Muscle layer of colon (tissue), 2 donors: ENCODE measurements around the gene PTPRD.

Source experiments
- H3K27ac ChIP-seq: one replicate; pipeline ENCODE4 v1.7.0; 2013; ENCODE audit warnings: low read depth, mild to moderate bottlenecking, low read length, moderate library complexity
- H3K27me3 ChIP-seq, 2 donors: one replicate each; pipeline ENCODE4 v1.7.0; 2013; ENCODE audit warnings: low read length in 2 of 2, mild to moderate bottlenecking in 2 of 2; ENCODE audit not compliant: insufficient read depth in 2 of 2, control insufficient read depth in 1 of 2
- H3K36me3 ChIP-seq: one replicate; pipeline ENCODE4 v1.7.0; 2013; ENCODE audit warnings: mild to moderate bottlenecking, low read length; ENCODE audit not compliant: insufficient read depth
- H3K4me1 ChIP-seq: one replicate; pipeline ENCODE4 v1.7.0; 2013; ENCODE audit warnings: mild to moderate bottlenecking, low read length; ENCODE audit not compliant: insufficient read depth
- H3K4me3 ChIP-seq, 2 donors: one replicate each; pipeline ENCODE4 v1.7.0; 2013; ENCODE audit warnings: low read length in 2 of 2, low read depth in 1 of 2, mild to moderate bottlenecking in 1 of 2, moderate library complexity in 1 of 2
- H3K9ac ChIP-seq: one replicate; pipeline ENCODE4 v1.7.0; 2013; ENCODE audit warnings: low read length
- H3K9me3 ChIP-seq: one replicate; pipeline ENCODE4 v1.7.0; 2013; ENCODE audit warnings: mild to moderate bottlenecking, low read length
- donor health status: abdominal sarcoma.
- donor health status: Adenocarcinoma of cecum.

Gene PTPRD

DNA sequence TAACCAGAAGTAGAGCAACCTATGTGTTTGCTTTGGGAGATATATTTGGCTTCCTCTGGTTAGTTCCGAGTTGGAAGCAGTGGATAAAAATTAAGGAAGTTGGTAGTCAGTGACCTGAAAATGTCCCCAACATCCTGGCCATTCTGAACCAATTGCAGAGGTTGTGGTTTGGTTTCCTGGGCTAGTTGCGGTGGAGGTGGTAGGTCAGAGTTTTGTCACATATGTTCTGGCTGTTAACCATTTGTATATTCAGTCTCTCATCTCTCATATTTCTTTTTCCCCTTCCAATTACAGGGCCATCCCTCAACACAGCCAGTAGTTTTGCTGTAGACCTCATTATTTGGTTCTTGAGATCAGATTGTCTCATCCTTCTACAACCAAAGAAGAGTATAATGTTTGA is 1026.9 kb downstream of the PTPRD start:
- Histone ChIP-seq H3K36me3 (no peaks in the 10 kb centered on the region), H3K9ac (no peak overlapping the region), H3K9me3 (no peaks in the 10 kb centered on the region), H3K27me3 (no peaks in the 10 kb centered on the region), H3K4me3 (no peak overlapping the region), H3K4me1 (no peaks in the 10 kb centered on the region), H3K27ac (no peak overlapping the region)

DNA sequence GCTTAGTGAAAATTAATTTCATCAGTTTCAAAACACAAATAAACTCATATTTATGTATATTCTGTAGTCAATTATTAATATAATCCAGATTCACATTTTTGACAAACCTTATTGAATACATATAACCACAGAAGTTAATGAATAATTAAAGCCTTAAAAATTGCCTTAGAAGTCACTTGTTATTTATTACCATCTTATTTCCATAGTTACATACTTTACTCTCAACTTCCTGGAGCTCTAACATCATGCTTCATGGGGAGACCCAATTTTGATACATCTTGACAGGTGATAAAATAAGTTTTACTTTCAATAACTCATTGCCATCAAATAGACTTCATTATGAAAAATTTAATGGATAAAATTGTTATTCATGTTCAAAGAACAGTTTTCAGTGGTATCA is 1038.7 kb downstream of the PTPRD start:
- H3K27ac ChIP-seq = no peak overlapping the region
- H3K9me3 ChIP-seq = no peaks in the 10 kb centered on the region
- no peaks in the 10 kb centered on the region for H3K27me3 ChIP-seq
- H3K4me1 ChIP-seq = no peaks in the 10 kb centered on the region
- no peak overlapping the region for H3K4me3 ChIP-seq
- no peaks in the 10 kb centered on the region for H3K36me3 ChIP-seq
- H3K9ac ChIP-seq = no peak overlapping the region

DNA sequence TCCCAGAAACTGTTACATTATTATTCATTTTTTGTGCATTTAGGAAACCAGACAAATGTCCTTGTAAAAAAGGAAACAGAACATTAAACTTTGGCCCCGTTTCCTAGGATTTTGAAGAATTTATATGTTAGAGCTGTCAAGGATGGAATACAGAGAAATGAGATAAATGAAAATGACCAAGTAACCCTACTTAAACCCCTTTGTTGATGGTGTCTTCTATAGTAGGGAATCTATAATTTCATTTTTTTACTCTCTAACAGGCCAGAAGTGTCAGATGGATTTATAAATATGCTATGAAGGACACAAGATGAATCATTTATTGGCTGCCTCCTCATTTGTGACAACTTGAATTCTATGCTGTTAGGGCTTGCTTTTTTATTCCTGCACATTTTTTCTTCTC is 1047.1 kb downstream of the PTPRD start:
- Histone ChIP-seq H3K9me3 (no peaks in the 10 kb centered on the region), H3K27ac (no peak overlapping the region)

DNA sequence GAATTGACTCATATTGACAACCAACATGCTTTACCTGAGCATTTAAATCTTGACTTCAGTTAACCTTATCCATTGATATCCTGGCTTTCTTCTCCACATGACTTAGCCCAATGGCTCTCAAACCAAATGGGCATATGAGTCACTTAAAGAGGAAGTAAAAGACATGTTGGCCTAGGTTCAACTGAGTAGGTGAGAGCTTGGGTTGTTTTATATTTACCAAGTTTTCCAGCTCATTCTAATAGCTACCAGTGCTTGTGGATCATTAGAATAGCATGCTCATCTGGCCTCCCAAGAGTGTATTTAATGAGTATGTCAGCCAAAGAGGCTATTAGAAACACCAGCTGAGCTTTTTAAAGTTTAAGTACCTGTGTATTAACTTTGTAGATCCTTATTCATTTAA is 1049.0 kb downstream of the PTPRD start:
- no peak overlapping the region for H3K27ac ChIP-seq
- H3K36me3 ChIP-seq = no peaks in the 10 kb centered on the region
- no peaks in the 10 kb centered on the region for H3K4me1 ChIP-seq
- H3K4me3 ChIP-seq = no peak overlapping the region
- H3K9me3 ChIP-seq = no peaks in the 10 kb centered on the region
- H3K9ac ChIP-seq = no peak overlapping the region
- no peaks in the 10 kb centered on the region for H3K27me3 ChIP-seq

More for the DNA sequence above, 1047.1 kb downstream of the PTPRD start:
- H3K9ac ChIP-seq = no peak overlapping the region
- H3K4me1 ChIP-seq = no peaks in the 10 kb centered on the region
- no peaks in the 10 kb centered on the region for H3K27me3 ChIP-seq
- no peaks in the 10 kb centered on the region for H3K36me3 ChIP-seq
- H3K4me3 ChIP-seq = no peak overlapping the region

DNA sequence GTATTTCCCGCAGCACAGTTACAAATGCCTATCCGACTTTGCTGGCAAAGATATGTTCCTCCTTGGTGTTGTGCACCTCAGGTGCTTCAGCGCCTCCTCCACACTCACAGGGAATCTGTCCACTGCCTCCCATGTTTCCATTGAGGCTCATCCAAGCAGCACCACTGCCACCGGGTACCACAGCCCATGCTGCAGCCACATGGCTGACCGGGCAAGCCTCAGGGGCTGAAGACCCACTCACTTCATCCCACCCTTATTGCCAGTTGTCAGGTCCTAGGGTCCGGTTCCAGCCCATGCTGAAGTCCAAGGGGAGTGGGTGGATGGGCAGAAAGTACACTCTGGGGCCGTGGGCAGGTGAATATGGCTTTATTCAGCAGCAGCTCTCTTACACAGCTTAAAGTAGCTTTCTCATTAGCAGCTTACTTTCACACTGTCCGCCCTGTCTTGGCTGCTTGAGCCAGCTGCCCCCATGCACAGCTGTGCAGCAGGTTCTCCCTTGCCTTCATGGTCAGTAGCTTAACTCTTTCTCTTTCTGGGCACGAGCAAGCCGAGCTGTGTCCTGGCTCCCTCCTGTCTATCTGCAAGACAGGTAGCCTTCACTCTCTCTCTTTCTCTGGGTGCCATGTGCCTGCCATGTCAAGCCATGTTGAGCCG is 1052.3 kb downstream of the PTPRD start:
- H3K4me3 ChIP-seq = no peak overlapping the region
- H3K9me3 ChIP-seq = no peaks in the 10 kb centered on the region
- H3K27ac ChIP-seq = no peak overlapping the region
- no peaks in the 10 kb centered on the region for H3K36me3 ChIP-seq
- no peaks in the 10 kb centered on the region for H3K27me3 ChIP-seq
- no peaks in the 10 kb centered on the region for H3K4me1 ChIP-seq
- no peak overlapping the region for H3K9ac ChIP-seq

- Histone ChIP-seq H3K27ac (no peak overlapping the region), H3K36me3 (no peaks in the 10 kb centered on the region), H3K27me3 (no peaks in the 10 kb centered on the region), H3K9me3 (no peaks in the 10 kb centered on the region), H3K9ac (no peak overlapping the region), H3K4me1 (no peaks in the 10 kb centered on the region), H3K4me3 (no peak overlapping the region)
Measured at GRCh38 chr9:9558907-9559306, 1053.9 kb downstream of the PTPRD start.

- Histone ChIP-seq H3K4me1 (no peaks in the 10 kb centered on the region), H3K27me3 (no peaks in the 10 kb centered on the region), H3K27ac (no peak overlapping the region), H3K36me3 (no peaks in the 10 kb centered on the region), H3K4me3 (no peak overlapping the region), H3K9me3 (no peaks in the 10 kb centered on the region), H3K9ac (no peak overlapping the region)
Measured at GRCh38 chr9:9557804-9558334, 1054.9 kb downstream of the PTPRD start.

- no peaks in the 10 kb centered on the region for H3K4me1 ChIP-seq
- H3K9me3 ChIP-seq = no peaks in the 10 kb centered on the region
- no peak overlapping the region for H3K9ac ChIP-seq
- no peaks in the 10 kb centered on the region for H3K36me3 ChIP-seq
- no peak overlapping the region for H3K27ac ChIP-seq
- H3K4me3 ChIP-seq = no peak overlapping the region
- no peaks in the 10 kb centered on the region for H3K27me3 ChIP-seq
Measured at GRCh38 chr9:9556865-9557803, 1055.7 kb downstream of the PTPRD start.

GRCh38 chr9:9552665-9553064 is 1060.1 kb downstream of the PTPRD start:
- Histone ChIP-seq H3K4me1 (no peaks in the 10 kb centered on the region), H3K27me3 (no peaks in the 10 kb centered on the region), H3K9ac (no peak overlapping the region), H3K4me3 (no peak overlapping the region), H3K27ac (no peak overlapping the region), H3K9me3 (no peaks in the 10 kb centered on the region), H3K36me3 (no peaks in the 10 kb centered on the region)

DNA sequence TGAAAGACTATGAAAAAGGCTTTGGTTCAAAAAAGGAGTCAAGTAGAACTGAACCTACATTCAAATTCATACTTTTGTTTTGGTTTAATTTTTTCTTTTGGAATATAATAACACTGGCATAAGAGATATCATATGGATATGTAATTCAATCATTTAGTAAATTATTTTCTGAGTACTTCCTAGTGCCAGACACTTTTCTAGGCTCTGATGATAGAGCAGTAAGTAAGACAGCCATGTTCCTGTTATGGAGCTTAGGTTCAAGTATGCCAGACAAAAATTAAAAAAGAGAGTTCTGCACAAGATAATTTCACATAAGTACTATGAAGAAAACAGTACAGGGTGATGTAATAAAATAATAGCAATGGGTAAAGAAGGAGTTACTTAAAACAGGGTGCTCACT is 1074.0 kb downstream of the PTPRD start:
- H3K27ac ChIP-seq = no peak overlapping the region
- H3K4me1 ChIP-seq = no peaks in the 10 kb centered on the region
- no peak overlapping the region for H3K4me3 ChIP-seq
- no peaks in the 10 kb centered on the region for H3K27me3 ChIP-seq
- no peak overlapping the region for H3K9ac ChIP-seq
- no peaks in the 10 kb centered on the region for H3K36me3 ChIP-seq
- no peaks in the 10 kb centered on the region for H3K9me3 ChIP-seq

DNA sequence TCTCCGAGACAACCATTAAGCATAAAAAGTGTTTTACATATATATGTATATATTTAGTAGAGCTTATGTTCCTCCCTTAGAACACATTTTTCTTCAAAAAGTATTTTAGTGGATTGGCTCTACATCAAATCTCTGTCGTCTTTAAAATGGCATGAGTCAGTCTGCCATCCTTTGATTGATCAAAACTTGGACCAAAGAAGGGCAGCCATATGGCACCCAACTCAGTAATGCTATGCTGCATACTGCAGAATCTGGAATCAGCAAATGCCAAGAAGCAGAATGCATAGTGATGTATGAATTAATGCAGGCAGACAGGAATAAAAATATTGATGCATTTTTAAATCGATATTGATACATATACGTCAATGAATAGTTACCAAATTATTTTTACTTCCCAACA is 1074.4 kb downstream of the PTPRD start:
- Histone ChIP-seq H3K4me3 (no peak overlapping the region), H3K27ac (no peak overlapping the region), H3K4me1 (no peaks in the 10 kb centered on the region), H3K9ac (no peak overlapping the region), H3K9me3 (no peaks in the 10 kb centered on the region), H3K36me3 (no peaks in the 10 kb centered on the region), H3K27me3 (no peaks in the 10 kb centered on the region)
